ENCODE measurements around the gene SETBP1.
A peak's percentile ranks its signal among the peaks of the same experiment; 100 is the strongest.

SETBP1 gene

DNA sequence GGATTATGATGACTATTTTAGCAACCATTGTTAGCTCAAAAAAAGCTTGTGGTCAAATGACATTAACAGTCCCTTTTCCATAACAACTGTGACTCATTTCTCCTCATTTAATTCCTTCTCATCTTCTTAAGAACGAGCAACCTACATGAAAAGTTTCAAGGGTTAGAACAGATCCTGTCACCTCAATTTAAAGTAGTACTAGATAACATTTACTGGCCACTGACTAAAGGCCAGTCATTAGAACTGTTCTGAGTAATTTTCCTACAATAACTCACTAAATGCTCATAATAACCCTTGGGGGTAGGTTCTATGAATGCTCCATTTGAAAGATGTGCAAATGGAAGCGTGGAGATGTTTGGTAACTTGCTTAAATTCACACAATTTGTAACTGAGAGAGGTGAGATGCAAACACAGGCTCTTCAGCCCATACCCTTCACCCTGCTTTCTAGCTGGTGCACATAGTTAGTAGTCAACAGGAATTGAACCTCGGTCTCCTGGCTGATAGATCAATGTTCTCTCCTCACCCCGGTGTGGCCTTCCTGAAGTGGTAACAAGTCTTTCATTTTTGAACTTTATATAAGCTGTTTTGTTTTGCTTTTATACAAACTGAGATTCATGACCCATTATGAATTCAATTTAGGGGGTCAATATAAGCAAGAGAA is 212.5 kb downstream of the SETBP1 start:
- no peak overlapping the region for H3K4ac ChIP-seq (ENCODE audit: low read depth, low read length)
- WGBS (ENCODE audit: extremely low coverage, insufficient coverage, insufficient read length), result no CpG with 5 or more reads among the region's 4 CpGs

DNA sequence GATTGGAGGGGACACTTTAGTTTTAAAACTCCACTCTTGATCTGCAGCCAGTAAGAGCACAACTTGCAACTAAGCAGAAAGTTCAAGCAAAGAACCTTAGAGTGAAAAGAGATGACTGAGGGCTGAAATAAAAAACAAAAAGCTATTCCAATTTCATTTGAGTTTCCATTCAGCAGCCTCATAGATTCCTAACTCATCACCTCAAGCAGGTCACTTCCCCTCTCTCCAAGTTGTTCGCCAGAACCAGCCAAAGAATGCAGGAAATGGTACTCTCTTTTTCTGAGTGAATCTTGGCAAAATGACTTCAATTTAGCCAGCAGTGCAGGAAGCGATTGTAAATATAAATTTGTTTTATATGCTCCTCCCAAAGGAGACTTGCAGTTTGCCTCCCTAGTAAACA is 213.3 kb downstream of the SETBP1 start:
- H4K12ac ChIP-seq (ENCODE audit: low read depth, low read length), result no peak overlapping the region
- peaks cover 0 to 3% of the 10 kb centered on the region in 2 experiments for H3K4me1 ChIP-seq (ENCODE audit: control insufficient read depth in 1 of 2, insufficient read depth in 2 of 2, low read length in 2 of 2)
- H2BK5ac ChIP-seq (ENCODE audit: low read depth, low read length, poor library complexity), result no peak overlapping the region
- H4K8ac ChIP-seq (ENCODE audit: low read depth, low read length), result no peak overlapping the region
- no peak overlapping the region for H2AK5ac ChIP-seq (ENCODE audit: low read length)
- H3K27me3 ChIP-seq (ENCODE audit: insufficient read depth, low read length), result no peaks in the 10 kb centered on the region
- H4K91ac ChIP-seq (ENCODE audit: low read depth, low read length), result no peak overlapping the region
- H3K14ac ChIP-seq (ENCODE audit: low read length), result no peak overlapping the region
- H3K4me2 ChIP-seq (ENCODE audit: low read length), result no peak overlapping the region
- H3K18ac ChIP-seq (ENCODE audit: low read length), result no peak overlapping the region
- no peaks in the 10 kb centered on the region for H3K79me2 ChIP-seq (ENCODE audit: control insufficient read depth, insufficient read depth, low read length, poor library complexity)
- no peak overlapping the region for H3K4ac ChIP-seq (ENCODE audit: low read depth, low read length)
- H3K79me1 ChIP-seq (ENCODE audit: low read length), result no peaks in the 10 kb centered on the region
- H3K23ac ChIP-seq (ENCODE audit: low read length), result no peak overlapping the region
- H3K4me3 ChIP-seq (ENCODE audit: low read depth, low read length), result no peak overlapping the region
- no peak overlapping the region for H2BK12ac ChIP-seq (ENCODE audit: low read length)
- no peak overlapping the region for H3K27ac ChIP-seq (ENCODE audit: low read depth, low read length)
- no peaks in the 10 kb centered on the region for H3K9me3 ChIP-seq (ENCODE audit: insufficient read depth, low read depth, low read length)
- H2BK120ac ChIP-seq (ENCODE audit: insufficient read depth, low read length, poor library complexity), result no peak overlapping the region
- no peak for DNase-seq
- no peaks in the 10 kb centered on the region for H3K36me3 ChIP-seq (ENCODE audit: control insufficient read depth in 1 of 2, insufficient read depth in 2 of 2, low read length in 2 of 2)
- no peak overlapping the region for H3K9ac ChIP-seq (ENCODE audit: low read length)
- WGBS (ENCODE audit: extremely low coverage, insufficient coverage, insufficient read length), result no CpG with 5 or more reads among the region's 2 CpGs
- H2AFZ ChIP-seq (ENCODE audit: insufficient read depth, low read length, poor library complexity), result no peak overlapping the region

More for the DNA sequence above, 212.5 kb downstream of the SETBP1 start:
- Histone ChIP-seq H2AK5ac (ENCODE audit: low read length) (no peak overlapping the region), H3K14ac (ENCODE audit: low read length) (no peak overlapping the region), H4K12ac (ENCODE audit: low read depth, low read length) (no peak overlapping the region), H3K4me2 (ENCODE audit: low read length) (no peak overlapping the region), H2BK120ac (ENCODE audit: insufficient read depth, low read length, poor library complexity) (no peak overlapping the region), H3K9me3 (ENCODE audit: insufficient read depth, low read depth, low read length) (no peaks in the 10 kb centered on the region), H3K27ac (ENCODE audit: low read depth, low read length) (no peak overlapping the region), H3K9ac (ENCODE audit: low read length) (no peak overlapping the region), H3K4me3 (ENCODE audit: low read depth, low read length) (no peak overlapping the region), H3K4me1 (ENCODE audit: control insufficient read depth in 1 of 2, insufficient read depth in 2 of 2, low read length in 2 of 2) (peaks cover 0 to 3% of the 10 kb centered on the region in 2 experiments), H3K79me1 (ENCODE audit: low read length) (no peaks in the 10 kb centered on the region), H3K36me3 (ENCODE audit: control insufficient read depth in 1 of 2, insufficient read depth in 2 of 2, low read length in 2 of 2) (no peaks in the 10 kb centered on the region), H2AFZ (ENCODE audit: insufficient read depth, low read length, poor library complexity) (no peak overlapping the region), H3K79me2 (ENCODE audit: control insufficient read depth, insufficient read depth, low read length, poor library complexity) (no peaks in the 10 kb centered on the region), H4K91ac (ENCODE audit: low read depth, low read length) (no peak overlapping the region), H2BK12ac (ENCODE audit: low read length) (no peak overlapping the region), H3K27me3 (ENCODE audit: insufficient read depth, low read length) (no peaks in the 10 kb centered on the region), H2BK5ac (ENCODE audit: low read depth, low read length, poor library complexity) (no peak overlapping the region), H3K23ac (ENCODE audit: low read length) (no peak overlapping the region), H4K8ac (ENCODE audit: low read depth, low read length) (no peak overlapping the region), H3K18ac (ENCODE audit: low read length) (no peak overlapping the region)
- no peak for DNase-seq

DNA sequence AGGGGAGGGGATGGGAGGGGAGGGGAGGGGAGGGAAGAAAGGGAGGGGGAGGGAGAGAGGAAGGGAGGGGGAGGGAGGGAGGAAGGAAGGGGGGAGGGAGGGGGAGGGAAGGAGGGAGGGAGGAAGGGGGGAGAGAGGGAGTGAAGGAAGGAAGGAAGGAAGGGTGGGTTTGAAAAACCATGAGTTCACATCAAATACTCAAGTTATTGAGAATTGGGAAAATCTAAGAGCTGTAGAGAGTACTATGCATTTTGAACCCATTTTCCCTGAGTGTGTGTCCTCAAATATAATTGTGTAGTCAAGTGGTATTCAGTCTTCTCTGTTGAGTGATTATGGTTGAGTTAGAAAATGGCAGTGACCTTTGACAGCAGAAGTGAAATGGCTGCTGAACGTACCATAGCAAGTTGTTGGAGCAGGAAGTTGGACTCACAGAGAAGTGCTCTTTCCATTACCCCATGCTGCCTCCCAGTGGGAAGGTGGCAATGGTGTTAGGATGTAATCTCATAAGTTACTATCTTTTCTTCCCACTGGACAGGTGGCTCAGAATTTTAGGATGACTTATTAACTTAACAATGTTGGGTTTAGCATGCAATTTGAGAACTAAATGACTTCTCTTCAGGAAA is 214.6 kb downstream of the SETBP1 start:
- no peak overlapping the region for H3K9ac ChIP-seq (ENCODE audit: low read length)

DNA sequence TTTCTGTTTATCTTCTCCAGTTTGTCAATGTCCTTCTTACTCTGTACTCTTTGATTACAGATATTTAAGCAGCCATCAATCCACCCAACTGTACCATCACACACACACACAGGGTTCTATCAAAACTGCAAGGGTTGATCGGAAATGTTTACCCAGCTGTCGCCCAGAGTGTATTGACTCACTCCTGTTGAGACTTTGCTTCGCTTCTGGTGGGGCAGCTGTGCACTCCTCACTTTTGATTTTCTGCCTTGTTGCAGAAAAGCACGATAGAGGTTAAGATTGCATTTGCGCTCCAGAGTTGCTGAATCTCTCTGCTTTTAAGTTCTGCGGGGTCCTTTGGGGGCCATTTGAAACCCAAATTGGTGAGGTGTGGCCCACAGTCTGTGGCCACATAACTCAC is 216.2 kb downstream of the SETBP1 start:
- Histone ChIP-seq H3K27me3 (ENCODE audit: insufficient read depth, low read length) (no peaks in the 10 kb centered on the region), H4K12ac (ENCODE audit: low read depth, low read length) (no peak overlapping the region), H3K27ac (ENCODE audit: low read depth, low read length) (no peak overlapping the region), H4K8ac (ENCODE audit: low read depth, low read length) (no peak overlapping the region), H3K9ac (ENCODE audit: low read length) (no peak overlapping the region), H2AFZ (ENCODE audit: insufficient read depth, low read length, poor library complexity) (no peak overlapping the region), H3K23ac (ENCODE audit: low read length) (no peak overlapping the region), H3K4me3 (ENCODE audit: low read depth, low read length) (no peak overlapping the region), H2BK5ac (ENCODE audit: low read depth, low read length, poor library complexity) (no peak overlapping the region), H3K4me2 (ENCODE audit: low read length) (no peak overlapping the region), H3K79me1 (ENCODE audit: low read length) (no peaks in the 10 kb centered on the region), H4K91ac (ENCODE audit: low read depth, low read length) (no peak overlapping the region), H3K36me3 (ENCODE audit: control insufficient read depth in 1 of 2, insufficient read depth in 2 of 2, low read length in 2 of 2) (no peaks in the 10 kb centered on the region), H3K4me1 (ENCODE audit: control insufficient read depth in 1 of 2, insufficient read depth in 2 of 2, low read length in 2 of 2) (peaks cover 0 to 5% of the 10 kb centered on the region in 2 experiments), H3K18ac (ENCODE audit: low read length) (no peak overlapping the region), H3K14ac (ENCODE audit: low read length) (no peak overlapping the region), H3K79me2 (ENCODE audit: control insufficient read depth, insufficient read depth, low read length, poor library complexity) (no peaks in the 10 kb centered on the region), H3K4ac (ENCODE audit: low read depth, low read length) (no peak overlapping the region), H3K9me3 (ENCODE audit: insufficient read depth, low read depth, low read length) (no peaks in the 10 kb centered on the region), H2BK120ac (ENCODE audit: insufficient read depth, low read length, poor library complexity) (no peak overlapping the region), H2AK5ac (ENCODE audit: low read length) (no peak overlapping the region), H2BK12ac (ENCODE audit: low read length) (no peak overlapping the region)
- WGBS (ENCODE audit: extremely low coverage, insufficient coverage, insufficient read length), result no CpG with 5 or more reads among the region's 6 CpGs
- no peak for DNase-seq

More for the DNA sequence above, 214.6 kb downstream of the SETBP1 start:
- no peaks in the 10 kb centered on the region for H3K27me3 ChIP-seq (ENCODE audit: insufficient read depth, low read length)
- DNase-seq, result peak; percentile 78 to 90
- WGBS (ENCODE audit: extremely low coverage, insufficient coverage, insufficient read length), result no CpG with 5 or more reads among the region's 1 CpG
- H3K79me2 ChIP-seq (ENCODE audit: control insufficient read depth, insufficient read depth, low read length, poor library complexity), result no peaks in the 10 kb centered on the region
- no peak overlapping the region for H4K8ac ChIP-seq (ENCODE audit: low read depth, low read length)
- no peak overlapping the region for H3K14ac ChIP-seq (ENCODE audit: low read length)
- H3K4ac ChIP-seq (ENCODE audit: low read depth, low read length), result no peak overlapping the region
- no peak overlapping the region for H4K91ac ChIP-seq (ENCODE audit: low read depth, low read length)
- H4K12ac ChIP-seq (ENCODE audit: low read depth, low read length), result no peak overlapping the region
- H3K4me3 ChIP-seq (ENCODE audit: low read depth, low read length), result no peak overlapping the region
- H2BK120ac ChIP-seq (ENCODE audit: insufficient read depth, low read length, poor library complexity), result no peak overlapping the region
- no peak overlapping the region for H2AFZ ChIP-seq (ENCODE audit: insufficient read depth, low read length, poor library complexity)
- H3K27ac ChIP-seq (ENCODE audit: low read depth, low read length), result no peak overlapping the region
- no peak overlapping the region for H3K23ac ChIP-seq (ENCODE audit: low read length)
- no peak overlapping the region for H2BK5ac ChIP-seq (ENCODE audit: low read depth, low read length, poor library complexity)
- no peaks in the 10 kb centered on the region for H3K79me1 ChIP-seq (ENCODE audit: low read length)
- H2AK5ac ChIP-seq (ENCODE audit: low read length), result no peak overlapping the region
- no peaks in the 10 kb centered on the region for H3K9me3 ChIP-seq (ENCODE audit: insufficient read depth, low read depth, low read length)
- no peak overlapping the region for H3K4me2 ChIP-seq (ENCODE audit: low read length)
- H3K18ac ChIP-seq (ENCODE audit: low read length), result no peak overlapping the region
- H3K36me3 ChIP-seq (ENCODE audit: control insufficient read depth in 1 of 2, insufficient read depth in 2 of 2, low read length in 2 of 2), result no peaks in the 10 kb centered on the region
- no peak overlapping the region for H2BK12ac ChIP-seq (ENCODE audit: low read length)
- peaks cover 0 to 3% of the 10 kb centered on the region in 2 experiments for H3K4me1 ChIP-seq (ENCODE audit: control insufficient read depth in 1 of 2, insufficient read depth in 2 of 2, low read length in 2 of 2)
